WTC11 (cell line): ENCODE results near the gene IL36B. TPM values are rescaled to one million over a fixed set of nuclear protein-coding genes. Genes with fewer than 3 reads are reported as not detected.

Experiments used
- ATAC-seq: fragments of 200-7000 bp; cut with Tn5 transposase; 2 replicates; pipeline ENCODE4 v1.10.0; 2021; ENCODE audit warnings: mild to moderate bottlenecking, moderate library complexity
- CTCF ChIA-PET: fragments of 300-600 bp; sonication (Branson Sonifier 250); formaldehyde crosslinking; loops from one replicate; lab custom pipeline; 2021; ENCODE audit warnings: antibody characterized with exemption; lab: Charles Lee
- POLR2A ChIA-PET: fragments of 350-600 bp; sonication (Branson Sonifier 250); formaldehyde crosslinking; loops from one replicate; lab custom pipeline; 2021; ENCODE audit warnings: antibody characterized with exemption; lab: Charles Lee
- DNase-seq: peaks from one replicate; pipeline ENCODE4 v3.0.0; 2021; ENCODE audit warnings: low spot score
- H3K27ac Mint-ChIP-seq: 2 replicates; pipeline ENCODE4 v1.8.0; 2021; ENCODE audit warnings: mixed read lengths
- H3K27me3 Mint-ChIP-seq: 2 replicates; pipeline ENCODE4 v1.8.0; 2021; ENCODE audit warnings: low read depth, mild to moderate bottlenecking, moderate library complexity, mixed read lengths
- H3K36me3 Mint-ChIP-seq: 2 replicates; pipeline ENCODE4 v1.8.0; 2021; ENCODE audit warnings: mixed read lengths
- H3K4me1 Mint-ChIP-seq: 2 replicates; pipeline ENCODE4 v1.8.0; 2022; ENCODE audit warnings: mixed read lengths
- H3K4me3 Mint-ChIP-seq: 2 replicates; pipeline ENCODE4 v1.8.0; 2021; ENCODE audit warnings: mild to moderate bottlenecking, moderate library complexity, mixed read lengths
- H3K9me3 Mint-ChIP-seq: 2 replicates; pipeline ENCODE4 v1.8.0; 2021; ENCODE audit warnings: mixed read lengths
- AFF4 ChIP-seq: sonication (generic); formaldehyde crosslinking; IDR thresholded peaks from 2 replicates; pipeline ENCODE4 v1.8.1; 2023; ENCODE audit warnings: mild to moderate bottlenecking, missing genetic modification reagents, borderline replicate concordance
- ATF1 ChIP-seq: sonication (generic); formaldehyde crosslinking; IDR thresholded peaks from 2 replicates; pipeline ENCODE4 v1.8.1; 2023; ENCODE audit warnings: mild to moderate bottlenecking, moderate library complexity, missing genetic modification reagents
- CBFB ChIP-seq: sonication (generic); formaldehyde crosslinking; IDR thresholded peaks from 2 replicates; pipeline ENCODE4 v1.8.1; 2022; ENCODE audit warnings: mild to moderate bottlenecking, low read depth, missing genetic modification reagents
- ELF4 ChIP-seq: sonication (generic); formaldehyde crosslinking; IDR thresholded peaks from 2 replicates; pipeline ENCODE4 v1.8.1; 2022; ENCODE audit warnings: low read depth, mild to moderate bottlenecking, moderate library complexity, missing genetic modification reagents
- ERG ChIP-seq: fragments of 250-450 bp; sonication (Bioruptor Pico); IDR thresholded peaks from 2 replicates; pipeline ENCODE4 v1.8.0; 2021; ENCODE audit warnings: mild to moderate bottlenecking
- GABPB1 ChIP-seq: sonication (generic); formaldehyde crosslinking; IDR thresholded peaks from 2 replicates; pipeline ENCODE4 v1.8.1; 2023; ENCODE audit warnings: mild to moderate bottlenecking, missing genetic modification reagents
- IRF2 ChIP-seq: sonication (generic); formaldehyde crosslinking; IDR thresholded peaks from 2 replicates; pipeline ENCODE4 v1.8.0; 2022; ENCODE audit warnings: low read depth, missing genetic modification reagents, borderline replicate concordance
- JAZF1 ChIP-seq: fragments of 250-450 bp; sonication (Bioruptor Pico); IDR thresholded peaks from 2 replicates; pipeline ENCODE4 v1.9.0; 2021; ENCODE audit warnings: moderate library complexity, mild to moderate bottlenecking, inconsistent platforms
- MYBL2 ChIP-seq: sonication (generic); formaldehyde crosslinking; IDR thresholded peaks from 2 replicates; pipeline ENCODE4 v1.8.1; 2023; ENCODE audit warnings: mild to moderate bottlenecking, moderate library complexity, missing genetic modification reagents
- NR1H2 ChIP-seq: sonication (generic); formaldehyde crosslinking; IDR thresholded peaks from 2 replicates; pipeline ENCODE4 v1.9.0; 2021; ENCODE audit warnings: mild to moderate bottlenecking, moderate library complexity, missing genetic modification reagents
- NR2C2 ChIP-seq: sonication (generic); formaldehyde crosslinking; IDR thresholded peaks from 2 replicates; pipeline ENCODE4 v1.8.0; 2022; ENCODE audit warnings: mild to moderate bottlenecking, missing genetic modification reagents
- RORB ChIP-seq: fragments of 250-450 bp; sonication (Bioruptor Pico); IDR thresholded peaks from 2 replicates; pipeline ENCODE4 v1.9.0; 2021; ENCODE audit warnings: mild to moderate bottlenecking
- SMAD3 ChIP-seq: sonication (generic); formaldehyde crosslinking; IDR thresholded peaks from 2 replicates; pipeline ENCODE4 v1.8.0; 2022; ENCODE audit warnings: missing genetic modification reagents, mild to moderate bottlenecking, borderline replicate concordance
- TP53 ChIP-seq: sonication (generic); formaldehyde crosslinking; IDR thresholded peaks from 2 replicates; pipeline ENCODE4 v1.8.1; 2023; ENCODE audit warnings: mild to moderate bottlenecking, missing genetic modification reagents
- USF2 ChIP-seq: sonication (generic); formaldehyde crosslinking; IDR thresholded peaks from 2 replicates; pipeline ENCODE4 v1.8.1; 2023; ENCODE audit warnings: mild to moderate bottlenecking, missing genetic modification reagents, moderate library complexity
- ZNF396 ChIP-seq: fragments of 250-450 bp; sonication (Bioruptor Pico); IDR thresholded peaks from 2 replicates; pipeline ENCODE4 v1.8.0; 2021; ENCODE audit warnings: mild to moderate bottlenecking, moderate library complexity, borderline replicate concordance
- ZNF671 ChIP-seq: fragments of 250-450 bp; sonication (Bioruptor Pico); IDR thresholded peaks from 2 replicates; pipeline ENCODE4 v1.8.0; 2021; ENCODE audit warnings: mild to moderate bottlenecking
- total RNA-seq: library from RNA; stranded (reverse); gene quantifications from 3 replicates; pipeline ENCODE4 v1.2.3, GENCODE V29; 2021
- TF ChIP-seq, protein P1 (sequence below): sonication (generic); formaldehyde crosslinking; IDR thresholded peaks from 2 replicates; pipeline ENCODE4 v1.8.0; 2023; ENCODE audit warnings: missing genetic modification reagents
- TF ChIP-seq, protein P2 (sequence below): fragments of 250-450 bp; sonication (Bioruptor Pico); IDR thresholded peaks from 2 replicates; pipeline ENCODE4 v2.1.2; 2022; ENCODE audit warnings: mild to moderate bottlenecking, moderate library complexity

Gene IL36B
- total RNA-seq, 1 experiment from 2014 or later, result not detected

GRCh38 chr2:113075030-113075429 is 22.4 kb upstream of the IL36B start:
- CTCF ChIA-PET, result no interaction called here
- peaks cover 8% of the 10 kb centered on the region for H3K4me1 Mint-ChIP-seq
- no peaks in the 10 kb centered on the region for H3K9me3 Mint-ChIP-seq
- TF ChIP-seq, protein P1, sequence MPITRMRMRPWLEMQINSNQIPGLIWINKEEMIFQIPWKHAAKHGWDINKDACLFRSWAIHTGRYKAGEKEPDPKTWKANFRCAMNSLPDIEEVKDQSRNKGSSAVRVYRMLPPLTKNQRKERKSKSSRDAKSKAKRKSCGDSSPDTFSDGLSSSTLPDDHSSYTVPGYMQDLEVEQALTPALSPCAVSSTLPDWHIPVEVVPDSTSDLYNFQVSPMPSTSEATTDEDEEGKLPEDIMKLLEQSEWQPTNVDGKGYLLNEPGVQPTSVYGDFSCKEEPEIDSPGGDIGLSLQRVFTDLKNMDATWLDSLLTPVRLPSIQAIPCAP (CRISPR knock-in tag), result no peak
- no peak for TF ChIP-seq SMAD3 (CRISPR knock-in tag)
- TF ChIP-seq CBFB (CRISPR knock-in tag), result no peak
- no peak for TF ChIP-seq RORB (CRISPR knock-in tag)
- no peak for TF ChIP-seq ERG (CRISPR knock-in tag)
- TF ChIP-seq ATF1 (CRISPR knock-in tag), result no peak
- TF ChIP-seq GABPB1 (CRISPR knock-in tag), result no peak
- TF ChIP-seq ELF4 (CRISPR knock-in tag), result no peak
- no peak for TF ChIP-seq NR2C2
- TF ChIP-seq JAZF1 (CRISPR knock-in tag), result no peak
- no peak for TF ChIP-seq NR1H2 (CRISPR knock-in tag)
- TF ChIP-seq USF2 (CRISPR knock-in tag), result no peak
- TF ChIP-seq, all 79 proteins: peak for 0
- Mint-ChIP-seq H3K27ac (no peak overlapping the region), H3K27me3 (peaks cover 18% of the 10 kb centered on the region), H3K36me3 (no peaks in the 10 kb centered on the region), H3K4me3 (no peak overlapping the region)
- DNase-seq (no peak), ATAC-seq (no peak)
- POLR2A ChIA-PET, result no interaction called here

GRCh38 chr2:113073325-113073834 is 20.7 kb upstream of the IL36B start:
- no peaks in the 10 kb centered on the region for H3K4me1 Mint-ChIP-seq
- CTCF ChIA-PET, result interaction anchor here (1.0 to 1.4 kb wide), 2 partner anchors 58 to 125 kb away, joined by 3 read pairs; no protein-coding TSS in a partner anchor
- peaks cover 27% of the 10 kb centered on the region for H3K27me3 Mint-ChIP-seq

More at GRCh38 chr2:113073325-113073834, 20.7 kb upstream of the IL36B start:
- H3K9me3 Mint-ChIP-seq, result no peaks in the 10 kb centered on the region
- no peak overlapping the region for H3K27ac Mint-ChIP-seq
- no peak overlapping the region for H3K4me3 Mint-ChIP-seq
- DNase-seq, result no peak
- ATAC-seq, result no peak
- TF ChIP-seq ZNF671 (CRISPR knock-in tag) (no peak), ELF4 (CRISPR knock-in tag) (no peak), TP53 (CRISPR knock-in tag) (no peak), ZNF396 (CRISPR knock-in tag) (no peak), SMAD3 (CRISPR knock-in tag) (no peak), AFF4 (CRISPR knock-in tag) (no peak), GABPB1 (CRISPR knock-in tag) (no peak), MYBL2 (CRISPR knock-in tag) (no peak), IRF2 (CRISPR knock-in tag) (no peak)
- TF ChIP-seq, protein P2, sequence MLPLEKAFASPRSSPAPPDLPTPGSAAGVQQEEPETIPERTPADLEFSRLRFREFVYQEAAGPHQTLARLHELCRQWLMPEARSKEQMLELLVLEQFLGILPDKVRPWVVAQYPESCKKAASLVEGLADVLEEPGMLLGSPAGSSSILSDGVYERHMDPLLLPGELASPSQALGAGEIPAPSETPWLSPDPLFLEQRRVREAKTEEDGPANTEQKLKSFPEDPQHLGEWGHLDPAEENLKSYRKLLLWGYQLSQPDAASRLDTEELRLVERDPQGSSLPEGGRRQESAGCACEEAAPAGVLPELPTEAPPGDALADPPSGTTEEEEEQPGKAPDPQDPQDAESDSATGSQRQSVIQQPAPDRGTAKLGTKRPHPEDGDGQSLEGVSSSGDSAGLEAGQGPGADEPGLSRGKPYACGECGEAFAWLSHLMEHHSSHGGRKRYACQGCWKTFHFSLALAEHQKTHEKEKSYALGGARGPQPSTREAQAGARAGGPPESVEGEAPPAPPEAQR (CRISPR knock-in tag), result no peak
- no peaks in the 10 kb centered on the region for H3K36me3 Mint-ChIP-seq
- POLR2A ChIA-PET, result no interaction called here
